Activated CD4-positive, alpha-beta T cell treated with anti-CD3 and anti-CD28 coated beads, Interleukin-2, amount 10 ng/mL, durations not matched to agents 7 days and 5 days (primary cell): ENCODE data around the gene SLC34A1. TPM values are rescaled to one million over a fixed set of nuclear protein-coding genes. Genes with fewer than 3 reads are reported as not detected.
A peak's percentile ranks its signal among the peaks of the same experiment; 100 is the strongest.

ENCODE experiments used
- CTCF ChIA-PET: fragments of 350-600 bp; sonication (Branson Sonifier 250); formaldehyde crosslinking; loops from one replicate; lab custom pipeline; 2021; ENCODE audit warnings: antibody characterized with exemption; lab: Charles Lee
- POLR2A ChIA-PET: fragments of 350-600 bp; sonication (Branson Sonifier 250); formaldehyde crosslinking; loops from one replicate; lab custom pipeline; 2021; ENCODE audit warnings: antibody characterized with exemption; lab: Charles Lee
- DNase-seq: peaks from one replicate; pipeline ENCODE4 v3.0.0-alpha.2; 2020
- H3K27ac Mint-ChIP-seq: one replicate; pipeline ENCODE4 v1.8.0; 2021; ENCODE audit warnings: mild to moderate bottlenecking, moderate library complexity, mixed read lengths
- H3K27me3 Mint-ChIP-seq: one replicate; pipeline ENCODE4 v1.8.0; 2021; ENCODE audit warnings: mixed read lengths
- H3K36me3 Mint-ChIP-seq: one replicate; pipeline ENCODE4 v1.8.0; 2021; ENCODE audit warnings: low read depth, mixed read lengths
- H3K4me1 Mint-ChIP-seq: one replicate; pipeline ENCODE4 v1.8.0; 2021; ENCODE audit warnings: mixed read lengths
- H3K4me3 Mint-ChIP-seq: one replicate; pipeline ENCODE4 v1.8.0; 2021; ENCODE audit warnings: mild to moderate bottlenecking, moderate library complexity, mixed read lengths
- H3K9me3 Mint-ChIP-seq: one replicate; pipeline ENCODE4 v1.8.0; 2021; ENCODE audit warnings: mixed read lengths
- total RNA-seq, 2 experiments: library from RNA; stranded (reverse); gene quantifications; one replicate each; pipeline ENCODE4 v1.2.3, GENCODE V29; 2021

SLC34A1 gene
- total RNA-seq, 2 experiments from 2014 or later: 0.12 to 0.27 TPM

DNA sequence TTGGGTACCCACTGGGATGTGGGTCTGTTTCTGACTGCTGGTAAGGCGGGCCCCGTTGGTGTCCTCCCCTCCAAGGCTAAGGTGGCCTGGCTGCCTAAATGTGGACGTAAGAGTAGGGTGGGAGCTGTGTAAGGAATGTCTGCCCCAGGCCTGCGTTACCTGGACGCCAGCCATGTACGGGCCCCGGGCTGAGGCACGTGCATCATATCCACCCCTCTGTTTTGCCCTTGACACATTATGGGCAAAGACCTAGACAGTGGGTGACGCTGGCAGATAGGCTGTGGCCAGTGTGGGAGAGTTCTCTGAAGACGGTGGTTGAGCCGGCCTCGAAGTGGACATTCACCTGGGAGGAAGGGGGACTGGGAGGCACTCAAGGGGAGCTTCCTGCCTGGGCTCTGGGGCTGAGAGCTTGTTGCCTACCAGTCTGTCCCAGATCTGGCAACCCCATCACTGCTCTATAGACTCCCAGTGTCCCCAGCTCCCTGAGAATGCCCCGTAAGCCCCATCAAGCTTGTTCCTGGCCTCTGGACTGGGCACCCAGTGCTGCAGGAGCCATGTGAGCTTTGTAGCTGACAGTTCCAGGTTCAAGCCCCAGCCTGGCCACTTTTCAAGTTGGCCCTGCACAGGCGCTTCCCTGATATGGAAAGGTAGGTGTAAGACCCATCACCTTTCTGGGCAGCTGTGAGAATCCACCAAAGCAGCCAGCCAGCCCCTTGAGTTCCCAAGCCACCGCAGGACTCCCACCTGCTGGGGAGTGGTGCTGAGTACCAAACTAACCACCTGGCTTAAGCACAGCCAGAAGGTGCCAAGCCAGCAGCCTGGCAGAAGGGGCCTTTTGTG lies 59.1 kb downstream of the SLC34A1 start:
- peaks cover 23% of the 10 kb centered on the region for H3K36me3 Mint-ChIP-seq
- no peaks in the 10 kb centered on the region for H3K9me3 Mint-ChIP-seq
- DNase-seq: no peak
- H3K4me3 Mint-ChIP-seq: no peak overlapping the region
- CTCF ChIA-PET: interaction anchor here (0.6 to 46.8 kb wide), 7 partner anchors 7 to 1054 kb away, joined by 3 to 1643 read pairs (median 8); partner anchors contain the start of genes F12, GRK6, PFN3 and PRR7
- peaks cover 67% of the 10 kb centered on the region for H3K4me1 Mint-ChIP-seq
- POLR2A ChIA-PET: no interaction called here
- H3K27ac Mint-ChIP-seq: no peak overlapping the region
- peaks cover 4% of the 10 kb centered on the region for H3K27me3 Mint-ChIP-seq

DNA sequence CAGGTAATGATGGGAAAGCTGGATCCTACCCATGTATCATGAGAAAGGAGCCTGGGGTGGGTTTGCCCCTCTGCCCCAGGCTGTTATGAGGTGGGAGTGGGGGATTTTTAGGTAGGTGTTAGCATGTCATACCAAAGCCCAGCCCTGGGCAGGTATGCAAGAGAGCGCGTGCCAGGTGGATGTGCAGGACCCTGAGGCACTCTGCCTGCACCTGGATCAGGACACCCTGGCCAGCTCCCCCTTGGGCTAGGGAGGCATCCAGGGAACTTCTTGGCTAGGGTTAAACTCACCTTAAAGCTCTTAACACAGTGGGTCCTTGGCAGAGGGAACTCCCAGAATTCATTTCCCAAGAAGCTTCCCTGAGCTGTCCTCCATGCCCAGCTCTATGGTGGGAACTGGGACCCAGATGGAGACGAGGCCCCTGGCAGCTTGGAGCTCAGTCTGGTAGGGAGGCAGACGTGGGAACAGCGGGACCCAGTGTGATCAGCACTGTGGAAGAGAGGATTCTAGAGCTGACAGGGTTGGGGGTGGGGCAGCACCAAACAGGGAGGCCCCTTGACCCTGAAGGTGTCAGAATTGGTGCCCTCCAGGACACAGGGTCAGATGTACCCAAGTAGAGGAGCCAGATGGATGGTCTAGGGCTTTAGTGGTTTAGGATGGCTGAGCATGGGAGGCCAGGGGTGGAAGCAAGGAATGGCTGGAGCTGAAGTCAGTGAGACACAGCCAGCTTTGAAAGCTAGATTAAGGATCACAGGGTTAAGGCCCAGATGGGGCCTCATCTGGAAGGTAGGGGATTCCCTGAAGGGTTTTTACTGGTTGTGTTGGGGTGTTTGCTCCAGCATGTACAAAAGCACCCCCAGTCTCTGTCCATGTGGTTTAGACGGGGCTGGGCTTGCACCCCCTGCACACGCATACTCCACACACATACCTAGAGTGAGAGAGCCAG lies 60.1 kb downstream of the SLC34A1 start:
- Mint-ChIP-seq H3K27me3 (peaks cover 8% of the 10 kb centered on the region), H3K4me3 (peak overlapping the region; percentile 63), H3K9me3 (no peaks in the 10 kb centered on the region), H3K36me3 (peaks cover 19% of the 10 kb centered on the region), H3K27ac (peak overlapping the region; percentile 84), H3K4me1 (peaks cover 66% of the 10 kb centered on the region)
- no peak for DNase-seq
- ChIA-PET POLR2A (interaction anchor here (1.2 to 1.6 kb wide), 3 partner anchors 10 to 40 kb away, joined by 3 to 4 read pairs (median 4); no protein-coding TSS in a partner anchor), CTCF (interaction anchor here (1.0 to 46.8 kb wide), 9 partner anchors 3 to 135 kb away, joined by 3 to 1643 read pairs (median 8); partner anchors contain the start of genes F12, GRK6, PFN3 and PRR7)

DNA sequence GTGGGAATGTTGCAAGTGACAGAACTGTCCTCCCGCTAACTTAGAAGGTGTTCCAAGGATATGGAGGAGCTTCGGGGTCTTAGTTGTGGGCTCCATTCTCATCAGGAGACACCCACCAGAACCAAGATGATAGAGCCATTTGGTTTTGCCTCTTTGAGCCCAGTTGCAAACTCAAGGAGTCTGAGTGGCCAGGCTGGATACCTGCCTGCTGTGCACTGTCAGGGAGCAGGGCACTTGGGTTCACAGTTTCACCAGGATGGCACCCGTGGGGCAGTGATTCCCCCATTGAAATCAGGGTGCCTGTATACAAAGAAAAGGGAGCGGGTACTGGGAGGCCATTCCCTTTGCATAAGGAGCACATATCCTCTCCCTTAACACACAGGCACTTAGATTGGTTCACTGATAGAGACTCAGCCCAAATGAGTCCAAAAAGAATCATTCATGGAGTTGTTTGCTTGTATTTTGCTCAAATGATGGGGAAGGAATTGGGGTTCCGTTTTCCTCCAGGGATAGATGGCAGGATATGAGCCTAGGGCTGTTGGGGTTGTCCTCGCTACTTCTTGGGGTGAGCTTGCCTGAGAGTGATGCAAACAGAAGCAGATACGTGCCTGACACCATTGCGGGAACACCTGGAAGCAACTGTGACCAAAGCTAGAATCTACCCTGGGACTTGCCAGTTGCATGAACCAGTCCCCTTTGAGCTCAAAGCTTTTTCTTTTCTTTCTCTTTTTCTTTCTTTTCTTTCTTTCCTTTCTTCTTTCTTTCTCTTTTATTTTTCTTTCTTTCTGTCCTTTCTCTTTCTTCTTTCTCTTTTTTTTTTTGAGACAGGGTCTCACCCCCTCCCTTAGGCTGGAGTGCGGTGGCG lies 61.0 kb downstream of the SLC34A1 start:
- Mint-ChIP-seq H3K27me3 (peaks cover 8% of the 10 kb centered on the region), H3K27ac (peak overlapping the region; percentile 84), H3K9me3 (no peaks in the 10 kb centered on the region), H3K4me3 (peak overlapping the region; percentile 63), H3K4me1 (peaks cover 58% of the 10 kb centered on the region), H3K36me3 (peaks cover 10% of the 10 kb centered on the region)
- CTCF ChIA-PET: interaction anchor here (0.6 to 46.8 kb wide), 11 partner anchors 4 to 144 kb away, joined by 3 to 1643 read pairs (median 5); partner anchors contain the start of genes F12, GRK6, PFN3 and PRR7
- DNase-seq: peak; percentile 53
- POLR2A ChIA-PET: interaction anchor here (0.6 to 1.6 kb wide), 7 partner anchors 9 to 244 kb away, joined by 3 to 4 read pairs (median 3); no protein-coding TSS in a partner anchor

- H3K9me3 Mint-ChIP-seq: no peaks in the 10 kb centered on the region
- no peak for DNase-seq
- peaks cover 8% of the 10 kb centered on the region for H3K27me3 Mint-ChIP-seq
- POLR2A ChIA-PET: interaction anchor here (0.6 to 1.6 kb wide), 5 partner anchors 13 to 244 kb away, joined by 3 to 4 read pairs (median 3); no protein-coding TSS in a partner anchor
- peak overlapping the region; percentile 63 for H3K4me3 Mint-ChIP-seq
- peaks cover 56% of the 10 kb centered on the region for H3K4me1 Mint-ChIP-seq
- CTCF ChIA-PET: interaction anchor here (1.1 to 46.8 kb wide), 9 partner anchors 5 to 136 kb away, joined by 4 to 1643 read pairs (median 8); partner anchors contain the start of genes F12, GRK6, PFN3 and PRR7
- H3K27ac Mint-ChIP-seq: peak overlapping the region; percentile 84
- peaks cover 7% of the 10 kb centered on the region for H3K36me3 Mint-ChIP-seq
Observed at GRCh38 chr5:177445917-177446199, 61.6 kb downstream of the SLC34A1 start.

DNA sequence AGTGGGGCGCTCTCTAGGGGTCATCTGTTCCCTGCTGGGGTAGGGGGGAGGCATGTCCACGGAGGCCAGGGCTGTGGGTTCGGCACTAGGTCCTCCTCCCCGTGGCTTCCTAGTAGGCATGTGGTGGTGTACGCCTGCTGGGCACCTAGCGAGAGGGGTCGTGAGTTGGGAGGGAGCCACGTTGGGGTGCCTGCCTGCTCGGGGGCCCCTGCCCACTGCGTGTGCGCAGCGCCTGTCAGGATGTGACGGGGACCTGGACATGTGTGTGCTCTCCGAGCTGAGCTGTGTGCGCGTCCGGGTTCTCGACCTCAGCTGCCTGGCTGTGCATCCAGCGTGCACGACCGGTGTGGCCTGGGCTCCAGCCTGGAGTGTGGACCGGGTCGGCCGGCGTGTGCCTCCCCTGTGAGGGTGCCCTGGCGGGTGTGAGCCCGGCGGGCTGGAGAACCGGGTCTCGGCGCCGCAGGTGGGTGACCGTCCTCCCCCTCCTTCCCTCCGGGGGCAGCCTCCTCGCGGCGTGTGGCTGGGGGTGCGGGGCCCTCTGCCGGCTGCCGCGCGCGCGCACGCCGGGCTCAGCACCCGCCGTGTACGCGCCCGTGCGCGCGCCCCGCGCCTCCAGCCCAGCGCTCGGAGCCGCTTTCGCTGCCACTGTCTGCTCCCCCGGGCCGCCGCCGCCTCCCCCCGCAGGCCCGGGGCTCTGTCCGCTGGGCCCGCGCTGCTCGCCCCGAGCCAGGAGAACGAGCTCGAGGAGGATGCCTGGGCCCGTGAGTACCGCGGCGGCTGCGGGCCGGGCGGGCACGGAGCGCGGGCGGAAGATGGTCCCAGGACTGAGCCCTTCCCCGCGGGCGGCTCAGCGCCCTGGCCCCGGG lies 62.2 kb downstream of the SLC34A1 start, which contains the start of gene PRR7:
Gene PRR7 (plus strand): TSS at position 615 of the 866 bp plus-strand sequence. CDS start 8,254 bp downstream, outside the sequence.
- POLR2A ChIA-PET: interaction anchor here (0.6 to 1.6 kb wide), 5 partner anchors 13 to 56 kb away, joined by 3 to 8 read pairs (median 4); no protein-coding TSS in a partner anchor
- CTCF ChIA-PET: interaction anchor here (1.1 to 46.8 kb wide), 9 partner anchors 4 to 137 kb away, joined by 4 to 1643 read pairs (median 8); partner anchors contain the start of genes F12, GRK6, PFN3 and PRR7
- peaks cover 54% of the 10 kb centered on the region for H3K4me1 Mint-ChIP-seq
- H3K4me3 Mint-ChIP-seq: peak within 1 kb of the TSS; percentile 63
- peak; percentile 68 for DNase-seq
- H3K36me3 Mint-ChIP-seq: peaks cover 7% of the 10 kb centered on the region
- no peaks in the 10 kb centered on the region for H3K9me3 Mint-ChIP-seq
- H3K27me3 Mint-ChIP-seq: peaks cover 8% of the 10 kb centered on the region
- H3K27ac Mint-ChIP-seq: peak within 1 kb of the TSS; percentile 84

DNA sequence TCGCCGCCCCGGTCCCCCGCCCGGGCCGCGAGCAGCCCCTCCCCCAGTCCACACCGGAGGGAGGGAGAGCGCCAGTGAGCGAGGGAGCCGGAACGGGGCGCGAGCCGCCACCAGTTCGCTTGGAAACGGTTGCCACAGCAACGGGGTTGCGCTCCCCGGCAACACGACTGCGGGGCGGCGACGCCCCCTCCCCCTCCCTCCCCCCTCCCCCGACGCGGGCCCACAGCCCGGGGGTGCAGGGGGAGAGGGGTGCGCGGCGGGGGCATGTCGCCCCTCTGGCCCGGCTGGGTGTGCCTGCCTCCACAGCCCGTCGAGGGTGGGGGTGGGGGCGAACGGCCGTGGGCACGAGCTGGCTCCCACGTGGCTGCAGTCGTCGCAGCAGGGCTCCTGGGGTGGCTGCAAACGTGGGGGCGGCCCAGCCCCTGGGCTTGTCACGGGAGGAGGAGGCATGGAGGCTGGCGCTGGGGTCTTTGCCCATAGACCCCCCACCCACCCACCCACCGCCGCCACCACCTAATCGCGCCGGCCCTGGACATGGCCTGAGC lies 62.9 kb downstream of the SLC34A1 start:
- peaks cover 8% of the 10 kb centered on the region for H3K27me3 Mint-ChIP-seq
- peak; percentile 83 for DNase-seq
- H3K4me1 Mint-ChIP-seq: peaks cover 50% of the 10 kb centered on the region
- peaks cover 3% of the 10 kb centered on the region for H3K36me3 Mint-ChIP-seq
- peak overlapping the region; percentile 53 for H3K4me3 Mint-ChIP-seq
- POLR2A ChIA-PET: interaction anchor here (1.3 kb wide), 1 partner anchor 14 kb away, joined by 3 read pairs; no protein-coding TSS in a partner anchor
- no peak overlapping the region for H3K27ac Mint-ChIP-seq
- no peaks in the 10 kb centered on the region for H3K9me3 Mint-ChIP-seq
- CTCF ChIA-PET: interaction anchor here (1.5 to 46.8 kb wide), 7 partner anchors 3 to 138 kb away, joined by 3 to 1643 read pairs (median 12); partner anchors contain the start of genes F12, GRK6, PFN3 and PRR7

GRCh38 chr5:177447611-177448243 lies 63.5 kb downstream of the SLC34A1 start:
- Mint-ChIP-seq H3K4me1 (peaks cover 47% of the 10 kb centered on the region), H3K27ac (peak overlapping the region; percentile 73), H3K9me3 (no peaks in the 10 kb centered on the region)

More at GRCh38 chr5:177447611-177448243, 63.5 kb downstream of the SLC34A1 start:
- Mint-ChIP-seq H3K27me3 (peaks cover 8% of the 10 kb centered on the region), H3K36me3 (peaks cover 3% of the 10 kb centered on the region), H3K4me3 (peak overlapping the region; percentile 53)
- POLR2A ChIA-PET: interaction anchor here (0.8 kb wide), 1 partner anchor 43 kb away, joined by 4 read pairs; no protein-coding TSS in a partner anchor
- CTCF ChIA-PET: interaction anchor here (0.9 to 46.8 kb wide), 7 partner anchors 6 to 138 kb away, joined by 3 to 1643 read pairs (median 5); partner anchors contain the start of genes F12, GRK6, PFN3 and PRR7
- DNase-seq: peak; percentile 26
